ENCODE data around the gene ELAVL2. TPM values are rescaled to one million over a fixed set of nuclear protein-coding genes. Genes with fewer than 3 reads are reported as not detected.
A peak's percentile ranks its signal among the peaks of the same experiment; 100 is the strongest.

The ELAVL2 gene
- total RNA-seq (not detected), total RNA-seq (0 to 0.20 (median 0) reads per million in 172 experiments)
- not detected for polyA plus RNA-seq (2013, experiment 1 of 2)
- polyA plus RNA-seq (2013, experiment 2 of 2): 0.03 TPM

DNA sequence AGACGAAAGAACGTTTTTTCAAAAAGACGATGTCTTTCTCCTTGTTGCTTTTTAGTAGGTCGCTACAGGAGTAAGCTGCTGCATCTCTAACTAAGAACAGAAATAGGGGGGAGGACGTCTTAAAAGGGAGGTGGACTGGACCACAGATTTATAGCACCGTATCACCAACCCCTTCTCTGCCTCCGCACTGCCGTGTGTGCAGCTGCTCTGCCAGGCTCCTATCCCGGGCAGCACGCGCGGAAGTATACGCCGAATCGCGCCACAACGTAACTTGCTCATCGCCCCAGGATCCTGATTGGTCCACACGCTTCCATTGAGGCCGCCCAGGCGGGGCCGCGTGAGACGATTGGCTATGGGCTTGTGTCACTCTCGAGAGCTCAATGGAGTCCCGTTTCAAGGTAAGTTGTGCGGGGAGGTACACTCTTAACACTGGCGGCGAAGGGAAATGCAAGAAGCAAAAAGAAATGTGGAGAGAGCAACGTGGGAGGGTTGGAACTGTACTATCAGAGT lies at the start of gene ELAVL2:
Gene ELAVL2 (minus strand): TSS at position 121 of the 510 bp plus-strand sequence. CDS start 64,006 bp downstream, outside the sequence.
- no peak within 1 kb of the TSS for H3K4me3 Mint-ChIP-seq
- H3K9me3 ChIP-seq (ENCODE audit: control insufficient read depth in 1 of 2, insufficient read depth in 1 of 2, low read length in 2 of 2): peaks cover 24 to 37% of the 10 kb centered on the region in 2 experiments
- H3K27me3 ChIP-seq (ENCODE audit: control insufficient read depth in 1 of 2, insufficient read depth in 2 of 2, low read length in 2 of 2): peaks cover 40 to 45% of the 10 kb centered on the region in 2 experiments
- intact Hi-C loops (cut with DNase I, micrococcal nuclease): no loop called here
- H3K27me3 Mint-ChIP-seq: peaks cover 51% of the 10 kb centered on the region
- H3K4me3 ChIP-seq (ENCODE audit: low read length): peak within 1 kb of the TSS; percentile 21
- DNase-seq: peak in 7 of 14 experiments; percentile 21 to 60 (median 38)
- H3K36me3 ChIP-seq (ENCODE audit: insufficient read depth, low read length): no peaks in the 10 kb centered on the region
- no peaks in the 10 kb centered on the region for H3K9me3 Mint-ChIP-seq
- H3K36me3 Mint-ChIP-seq (ENCODE audit: low read depth): no peaks in the 10 kb centered on the region
- no peaks in the 10 kb centered on the region for H3K4me1 Mint-ChIP-seq (ENCODE audit: low read depth)
- no peak within 1 kb of the TSS for H3K27ac ChIP-seq (ENCODE audit: low read depth in 1 of 2, low read length in 2 of 2)
- TF ChIP-seq, protein P1, sequence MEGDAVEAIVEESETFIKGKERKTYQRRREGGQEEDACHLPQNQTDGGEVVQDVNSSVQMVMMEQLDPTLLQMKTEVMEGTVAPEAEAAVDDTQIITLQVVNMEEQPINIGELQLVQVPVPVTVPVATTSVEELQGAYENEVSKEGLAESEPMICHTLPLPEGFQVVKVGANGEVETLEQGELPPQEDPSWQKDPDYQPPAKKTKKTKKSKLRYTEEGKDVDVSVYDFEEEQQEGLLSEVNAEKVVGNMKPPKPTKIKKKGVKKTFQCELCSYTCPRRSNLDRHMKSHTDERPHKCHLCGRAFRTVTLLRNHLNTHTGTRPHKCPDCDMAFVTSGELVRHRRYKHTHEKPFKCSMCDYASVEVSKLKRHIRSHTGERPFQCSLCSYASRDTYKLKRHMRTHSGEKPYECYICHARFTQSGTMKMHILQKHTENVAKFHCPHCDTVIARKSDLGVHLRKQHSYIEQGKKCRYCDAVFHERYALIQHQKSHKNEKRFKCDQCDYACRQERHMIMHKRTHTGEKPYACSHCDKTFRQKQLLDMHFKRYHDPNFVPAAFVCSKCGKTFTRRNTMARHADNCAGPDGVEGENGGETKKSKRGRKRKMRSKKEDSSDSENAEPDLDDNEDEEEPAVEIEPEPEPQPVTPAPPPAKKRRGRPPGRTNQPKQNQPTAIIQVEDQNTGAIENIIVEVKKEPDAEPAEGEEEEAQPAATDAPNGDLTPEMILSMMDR (IDR thresholded peaks at IDR 0.05): no peak
- CTCF ChIA-PET: no interaction called here
- peak; percentile 62 for ATAC-seq (ENCODE audit: poor library complexity)
- peaks cover 4% of the 10 kb centered on the region for H3K4me1 ChIP-seq (ENCODE audit: insufficient read depth, low read length)
- POLR2A ChIA-PET: no interaction called here
- no peak within 1 kb of the TSS for H3K27ac Mint-ChIP-seq

DNA sequence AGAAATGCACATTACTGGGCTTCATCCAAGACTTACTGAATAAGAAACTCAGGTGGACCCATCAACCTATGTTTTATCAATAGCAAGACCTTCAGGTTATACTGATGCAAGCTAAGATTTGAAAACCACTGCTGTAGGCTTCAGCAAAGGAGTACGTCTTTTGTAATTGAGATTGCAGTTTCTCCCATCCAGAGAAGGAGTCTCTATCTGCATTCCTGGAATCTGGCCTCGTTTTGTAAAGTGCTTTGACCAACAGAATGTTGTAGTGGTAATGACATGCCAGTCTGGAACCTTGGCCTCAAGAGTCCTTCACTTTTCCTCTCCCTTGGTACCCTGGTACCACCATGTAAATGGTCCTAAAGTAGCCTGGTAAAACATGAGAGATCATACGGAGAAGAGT lies 32.2 kb upstream of the ELAVL2 start:
- H3K4me3 ChIP-seq (ENCODE audit: low read length): no peak overlapping the region
- no peak overlapping the region for H3K27ac ChIP-seq (ENCODE audit: low read depth in 1 of 2, low read length in 2 of 2)
- Mint-ChIP-seq H3K27me3 (no peaks in the 10 kb centered on the region), H3K27ac (no peak overlapping the region), H3K36me3 (ENCODE audit: low read depth) (no peaks in the 10 kb centered on the region), H3K9me3 (peaks cover 7% of the 10 kb centered on the region), H3K4me3 (no peak overlapping the region), H3K4me1 (ENCODE audit: low read depth) (no peaks in the 10 kb centered on the region)
- H3K36me3 ChIP-seq (ENCODE audit: insufficient read depth, low read length): no peaks in the 10 kb centered on the region
- peaks cover 8 to 10% of the 10 kb centered on the region in 2 experiments for H3K9me3 ChIP-seq (ENCODE audit: control insufficient read depth in 1 of 2, insufficient read depth in 1 of 2, low read length in 2 of 2)
- CTCF ChIA-PET: no interaction called here
- TF ChIP-seq, protein P1 (IDR thresholded peaks at IDR 0.05): no peak
- H3K4me1 ChIP-seq (ENCODE audit: insufficient read depth, low read length): no peaks in the 10 kb centered on the region
- POLR2A ChIA-PET: no interaction called here
- intact Hi-C loops (cut with DNase I, micrococcal nuclease): no loop called here
- DNase-seq: no peak
- no peaks in the 10 kb centered on the region for H3K27me3 ChIP-seq (ENCODE audit: control insufficient read depth in 1 of 2, insufficient read depth in 2 of 2, low read length in 2 of 2)
- no peak for ATAC-seq (ENCODE audit: poor library complexity)

DNA sequence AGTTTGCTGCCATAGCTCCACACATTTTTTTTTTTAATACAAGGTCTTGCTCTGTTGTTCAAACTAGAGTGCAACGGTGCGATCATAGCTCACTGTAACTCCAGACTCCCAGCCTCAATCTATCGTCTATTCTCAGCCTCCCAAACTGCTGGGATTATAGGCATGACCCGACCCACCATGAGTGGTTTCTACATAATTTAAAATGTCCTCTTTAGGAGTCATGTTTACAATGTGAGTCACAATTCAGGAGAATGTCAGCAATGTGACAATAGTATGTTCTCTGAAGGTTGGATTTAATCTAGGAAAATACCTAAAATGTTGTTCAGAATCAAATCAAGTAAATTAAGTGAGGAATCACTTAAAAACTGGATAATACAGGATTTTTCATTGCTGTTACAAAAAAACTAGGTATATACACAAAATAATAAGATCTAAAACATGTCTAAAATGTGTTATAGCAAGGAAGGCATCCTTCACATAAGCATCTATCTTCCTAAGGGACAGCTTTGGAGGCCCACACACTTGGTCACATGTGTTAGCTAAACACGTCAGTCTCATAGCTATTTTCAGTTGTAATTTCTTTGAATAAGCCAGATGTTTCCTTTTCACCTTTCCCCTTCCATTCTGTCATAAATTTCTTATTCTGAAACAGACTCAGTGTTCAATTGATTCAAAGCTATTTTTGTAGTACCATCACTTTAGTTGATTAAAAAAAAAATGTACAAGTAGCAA lies 30.0 kb upstream of the ELAVL2 start:
- H3K27ac Mint-ChIP-seq: no peak overlapping the region
- intact Hi-C loops (cut with DNase I, micrococcal nuclease): no loop called here
- Histone ChIP-seq H3K36me3 (ENCODE audit: insufficient read depth, low read length) (no peaks in the 10 kb centered on the region), H3K4me1 (ENCODE audit: insufficient read depth, low read length) (no peaks in the 10 kb centered on the region), H3K27ac (ENCODE audit: low read depth in 1 of 2, low read length in 2 of 2) (no peak overlapping the region), H3K9me3 (ENCODE audit: control insufficient read depth in 1 of 2, insufficient read depth in 1 of 2, low read length in 2 of 2) (peaks cover 8 to 20% of the 10 kb centered on the region in 2 experiments), H3K4me3 (ENCODE audit: low read length) (no peak overlapping the region), H3K27me3 (ENCODE audit: control insufficient read depth in 1 of 2, insufficient read depth in 2 of 2, low read length in 2 of 2) (peaks cover 8% of the 10 kb centered on the region in 2 experiments)
- no peak overlapping the region for H3K4me3 Mint-ChIP-seq
- peaks cover 7% of the 10 kb centered on the region for H3K9me3 Mint-ChIP-seq
- DNase-seq (no peak), ATAC-seq (ENCODE audit: poor library complexity) (no peak)
- no peaks in the 10 kb centered on the region for H3K4me1 Mint-ChIP-seq (ENCODE audit: low read depth)
- CTCF ChIA-PET: no interaction called here
- H3K27me3 Mint-ChIP-seq: peaks cover 5% of the 10 kb centered on the region
- POLR2A ChIA-PET: no interaction called here
- H3K36me3 Mint-ChIP-seq (ENCODE audit: low read depth): no peaks in the 10 kb centered on the region
- TF ChIP-seq, protein P1 (IDR thresholded peaks at IDR 0.05): no peak

Measured in CD4-positive, alpha-beta T cell (primary cell).